ENCODE measurements around the gene WDR90. TPM values are rescaled to one million over a fixed set of nuclear protein-coding genes. Genes with fewer than 3 reads are reported as not detected.

WDR90 gene
- total RNA-seq, 1 experiment from 2014 or later, result 47.9 TPM

DNA sequence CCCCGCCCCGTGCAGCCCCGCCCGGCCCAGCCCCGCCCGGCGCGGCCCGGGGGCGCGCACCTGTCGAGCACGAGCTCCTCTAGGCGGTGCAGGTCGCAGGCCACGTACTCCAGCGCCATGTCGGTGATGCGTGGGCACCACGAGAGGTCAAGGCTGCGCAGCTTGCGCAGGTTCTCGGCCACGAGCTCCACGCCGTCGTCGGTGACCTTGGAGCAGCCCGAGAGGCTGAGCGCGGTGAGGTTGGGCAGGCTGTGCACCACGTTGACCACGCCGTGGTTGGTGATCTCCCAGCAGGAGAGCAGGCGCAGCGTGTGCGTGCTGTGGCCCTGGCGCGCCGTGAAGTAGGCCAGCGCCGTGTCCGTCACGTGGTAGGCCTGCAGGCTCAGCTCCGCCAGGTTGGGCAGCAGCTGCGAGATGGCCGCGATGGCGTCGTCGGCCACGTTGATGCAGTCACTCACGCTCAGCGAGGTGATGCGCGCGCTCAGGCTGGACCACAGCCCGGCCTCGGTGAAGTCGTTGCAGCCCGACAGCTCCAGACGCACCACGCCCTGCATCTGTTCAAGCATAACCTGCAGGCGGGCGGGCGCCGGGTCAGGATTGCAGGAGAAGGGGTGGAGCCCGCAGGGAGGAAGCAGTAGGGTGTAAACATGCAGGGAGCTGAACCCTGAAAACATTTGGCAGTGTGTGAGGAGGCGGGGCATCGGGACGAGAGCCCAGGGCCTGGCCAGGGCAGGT lies 46.4 kb downstream of the WDR90 start:
- peak; percentile 87 for DNase-seq (ENCODE audit: unreplicated experiment)
- no TSS peak for BruUV-seq (replicated peaks)
- peak overlapping the region; percentile 41 for H3K4me3 Mint-ChIP-seq (ENCODE audit: unreplicated experiment)
- intact Hi-C loops (cut with micrococcal nuclease), result no loop called here
- TF ChIP-seq, protein P1, sequence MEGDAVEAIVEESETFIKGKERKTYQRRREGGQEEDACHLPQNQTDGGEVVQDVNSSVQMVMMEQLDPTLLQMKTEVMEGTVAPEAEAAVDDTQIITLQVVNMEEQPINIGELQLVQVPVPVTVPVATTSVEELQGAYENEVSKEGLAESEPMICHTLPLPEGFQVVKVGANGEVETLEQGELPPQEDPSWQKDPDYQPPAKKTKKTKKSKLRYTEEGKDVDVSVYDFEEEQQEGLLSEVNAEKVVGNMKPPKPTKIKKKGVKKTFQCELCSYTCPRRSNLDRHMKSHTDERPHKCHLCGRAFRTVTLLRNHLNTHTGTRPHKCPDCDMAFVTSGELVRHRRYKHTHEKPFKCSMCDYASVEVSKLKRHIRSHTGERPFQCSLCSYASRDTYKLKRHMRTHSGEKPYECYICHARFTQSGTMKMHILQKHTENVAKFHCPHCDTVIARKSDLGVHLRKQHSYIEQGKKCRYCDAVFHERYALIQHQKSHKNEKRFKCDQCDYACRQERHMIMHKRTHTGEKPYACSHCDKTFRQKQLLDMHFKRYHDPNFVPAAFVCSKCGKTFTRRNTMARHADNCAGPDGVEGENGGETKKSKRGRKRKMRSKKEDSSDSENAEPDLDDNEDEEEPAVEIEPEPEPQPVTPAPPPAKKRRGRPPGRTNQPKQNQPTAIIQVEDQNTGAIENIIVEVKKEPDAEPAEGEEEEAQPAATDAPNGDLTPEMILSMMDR (IDR thresholded peaks at IDR 0.05; ENCODE audit: unreplicated experiment), result no peak
- no peaks in the 10 kb centered on the region for H3K9me3 Mint-ChIP-seq (ENCODE audit: unreplicated experiment)
- H3K27ac Mint-ChIP-seq (ENCODE audit: low read depth, unreplicated experiment), result no peak overlapping the region
- peaks cover 10% of the 10 kb centered on the region for H3K4me1 Mint-ChIP-seq (ENCODE audit: insufficient read depth, unreplicated experiment)
- peaks cover 85% of the 10 kb centered on the region for H3K36me3 Mint-ChIP-seq (ENCODE audit: insufficient read depth, unreplicated experiment)
- H3K27me3 Mint-ChIP-seq (ENCODE audit: insufficient read depth, unreplicated experiment), result no peaks in the 10 kb centered on the region
- ChIA-PET POLR2A (interaction anchor here (0.6 to 2.0 kb wide), 17 partner anchors 9 to 921 kb away, joined by 3 to 25 read pairs (median 5); partner anchors contain the start of genes ANTKMT, CCDC78, CHTF18 and JMJD8), CTCF (interaction anchor here (0.6 to 1.3 kb wide), 7 partner anchors 8 to 90 kb away, joined by 3 to 4 read pairs (median 3); no protein-coding TSS in a partner anchor)

DNA sequence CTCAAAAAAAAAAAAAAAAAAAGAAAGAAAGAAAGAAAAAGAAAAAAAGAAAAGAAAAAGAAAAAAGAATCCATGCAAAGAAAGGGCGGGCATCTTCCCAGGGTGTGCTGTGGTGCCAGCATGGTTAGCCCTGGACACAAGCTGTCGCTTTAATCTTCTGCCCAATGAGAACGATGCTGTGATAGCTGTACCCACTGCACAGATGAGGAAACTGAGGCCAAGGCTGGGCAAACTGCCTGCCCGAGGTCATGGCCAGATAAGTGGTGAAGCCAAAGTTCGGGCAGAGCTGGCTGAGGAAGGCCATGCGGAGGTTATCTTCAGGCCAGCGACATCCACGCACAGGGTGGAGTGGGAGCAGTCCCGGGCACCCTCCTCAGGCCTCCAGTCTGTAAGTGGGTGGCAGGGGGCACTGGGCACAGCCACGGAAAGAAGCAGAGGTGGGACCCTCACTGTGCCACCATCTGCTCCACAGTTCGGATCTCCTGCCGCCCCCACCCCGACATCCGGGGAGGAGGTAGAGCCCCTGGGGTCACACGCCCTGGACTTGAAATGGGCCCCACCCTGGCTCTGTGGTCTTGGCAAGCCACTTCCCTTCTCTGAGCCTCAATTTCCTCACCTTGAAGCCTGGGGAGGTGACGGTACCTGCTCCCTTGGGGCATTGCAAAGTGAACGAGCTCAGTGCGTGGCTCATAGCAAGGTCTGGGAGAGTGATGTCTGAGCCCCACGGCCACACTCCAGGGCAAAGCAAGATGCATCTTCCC lies 49.9 kb downstream of the WDR90 start:
- no peaks in the 10 kb centered on the region for H3K27me3 Mint-ChIP-seq (ENCODE audit: insufficient read depth, unreplicated experiment)
- no peak overlapping the region for H3K27ac Mint-ChIP-seq (ENCODE audit: low read depth, unreplicated experiment)
- peaks cover 69% of the 10 kb centered on the region for H3K36me3 Mint-ChIP-seq (ENCODE audit: insufficient read depth, unreplicated experiment)
- no peak overlapping the region for H3K4me3 Mint-ChIP-seq (ENCODE audit: unreplicated experiment)
- POLR2A ChIA-PET, result interaction anchor here (0.6 to 1.9 kb wide), 3 partner anchors 8 to 16 kb away, joined by 3 to 5 read pairs (median 3); partner anchors contain the start of gene METRN
- peaks cover 6% of the 10 kb centered on the region for H3K4me1 Mint-ChIP-seq (ENCODE audit: insufficient read depth, unreplicated experiment)
- DNase-seq (ENCODE audit: unreplicated experiment), result no peak
- intact Hi-C loops (cut with micrococcal nuclease), result no loop called here
- CTCF ChIA-PET, result interaction anchor here (1.6 kb wide), 1 partner anchor 9 kb away, joined by 3 read pairs; no protein-coding TSS in a partner anchor
- TF ChIP-seq, protein P1 (IDR thresholded peaks at IDR 0.05; ENCODE audit: unreplicated experiment), result no peak
- no TSS peak for BruUV-seq (replicated peaks)
- H3K9me3 Mint-ChIP-seq (ENCODE audit: unreplicated experiment), result no peaks in the 10 kb centered on the region

DNA sequence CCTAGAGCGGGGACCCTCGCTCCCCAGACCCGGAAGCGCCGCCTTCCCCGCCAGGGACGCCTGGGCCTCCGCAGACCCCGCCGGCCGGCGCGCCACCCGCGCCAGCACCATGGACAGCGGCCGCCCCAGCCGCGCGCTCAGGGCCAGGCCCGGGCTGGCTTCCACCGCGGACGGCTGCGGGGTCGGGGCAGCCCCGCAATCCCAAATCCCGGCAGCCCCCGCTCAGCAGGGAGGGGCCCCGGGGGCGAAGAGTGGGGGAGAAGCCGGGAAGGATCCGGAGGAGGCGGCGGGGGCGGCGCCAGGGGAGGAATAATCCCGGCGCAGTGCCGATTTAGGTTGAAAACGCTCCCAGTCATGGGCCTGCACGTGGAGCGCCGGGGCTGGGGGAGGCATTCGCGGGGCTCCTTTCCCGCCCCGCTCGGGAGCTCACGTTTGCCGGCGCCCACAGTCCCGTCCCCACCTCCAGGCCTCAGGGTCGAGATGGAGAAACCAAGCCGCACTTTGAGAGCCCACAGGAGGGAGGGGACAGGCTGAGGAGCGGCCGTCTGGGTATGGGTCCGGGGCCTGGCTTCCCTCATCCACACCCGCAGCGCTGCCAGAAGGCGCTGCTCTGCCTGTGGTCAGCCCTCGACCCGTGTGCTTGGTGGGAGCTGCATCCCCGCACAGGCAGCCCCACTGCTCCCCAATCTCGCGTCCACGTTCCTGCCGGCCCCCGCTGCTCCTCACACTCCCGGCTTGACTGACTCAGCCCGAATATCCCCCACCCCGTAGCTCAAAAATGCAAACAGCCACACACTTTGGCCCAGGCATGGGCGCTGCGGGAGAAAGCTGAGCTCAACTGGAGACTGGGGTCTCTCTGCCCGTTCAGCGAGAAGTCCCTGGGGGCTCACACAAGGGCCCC lies 51.8 kb downstream of the WDR90 start:
- CTCF ChIA-PET, result interaction anchor here (0.9 kb wide), 1 partner anchor 19 kb away, joined by 3 read pairs; no protein-coding TSS in a partner anchor
- TF ChIP-seq, protein P1 (IDR thresholded peaks at IDR 0.05; ENCODE audit: unreplicated experiment), result no peak
- intact Hi-C loops (cut with micrococcal nuclease), result no loop called here
- Mint-ChIP-seq H3K36me3 (ENCODE audit: insufficient read depth, unreplicated experiment) (peaks cover 51% of the 10 kb centered on the region), H3K9me3 (ENCODE audit: unreplicated experiment) (no peaks in the 10 kb centered on the region), H3K27ac (ENCODE audit: low read depth, unreplicated experiment) (no peak overlapping the region), H3K27me3 (ENCODE audit: insufficient read depth, unreplicated experiment) (no peaks in the 10 kb centered on the region), H3K4me3 (ENCODE audit: unreplicated experiment) (no peak overlapping the region), H3K4me1 (ENCODE audit: insufficient read depth, unreplicated experiment) (peaks cover 1% of the 10 kb centered on the region)
- no peak for DNase-seq (ENCODE audit: unreplicated experiment)
- BruUV-seq (replicated peaks), result no TSS peak
- POLR2A ChIA-PET, result interaction anchor here (1.3 kb wide), 1 partner anchor 11 kb away, joined by 3 read pairs; no protein-coding TSS in a partner anchor
